HG03280 (cell line): ENCODE measurements around the gene SH3BP1.

ENCODE experiments used
- ATAC-seq: cut with Tn5 transposase; IDR thresholded peaks from one replicate; pipeline ENCODE4 v1.9.1; 2021; ENCODE audit warnings: mild to moderate bottlenecking, moderate library complexity; ENCODE audit not compliant: unreplicated experiment

Gene SH3BP1

DNA sequence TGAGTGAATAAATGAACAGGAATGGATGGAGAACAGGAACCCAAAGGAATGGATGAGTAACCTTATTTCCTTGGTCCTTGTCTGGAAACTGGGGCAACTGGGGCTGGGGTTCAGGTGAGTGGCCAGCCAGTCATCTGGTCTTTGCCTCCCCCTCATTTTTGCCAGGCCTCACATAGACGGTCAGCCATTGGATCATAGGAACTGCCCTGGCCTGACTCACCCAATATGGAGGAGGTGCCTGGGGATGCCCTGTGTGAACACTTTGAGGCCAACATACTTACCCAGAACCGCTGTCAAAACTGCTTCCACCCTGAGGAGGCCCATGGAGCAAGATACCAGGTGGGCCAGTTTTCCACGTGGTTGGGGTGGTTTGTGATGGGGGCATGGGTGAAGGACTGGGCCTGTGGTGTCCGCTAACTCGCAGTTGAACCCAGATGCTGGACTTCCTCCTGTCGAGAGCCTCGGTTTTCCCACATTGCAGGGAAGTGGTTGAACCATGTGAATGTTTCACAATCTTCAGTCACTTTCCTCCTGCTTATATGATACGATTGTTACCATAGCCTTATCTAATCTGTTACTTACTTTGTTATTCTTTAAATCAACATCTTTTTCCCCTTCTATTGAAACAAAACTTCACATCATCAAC is 61.8 kb downstream of the SH3BP1 start:
- no peak for ATAC-seq

DNA sequence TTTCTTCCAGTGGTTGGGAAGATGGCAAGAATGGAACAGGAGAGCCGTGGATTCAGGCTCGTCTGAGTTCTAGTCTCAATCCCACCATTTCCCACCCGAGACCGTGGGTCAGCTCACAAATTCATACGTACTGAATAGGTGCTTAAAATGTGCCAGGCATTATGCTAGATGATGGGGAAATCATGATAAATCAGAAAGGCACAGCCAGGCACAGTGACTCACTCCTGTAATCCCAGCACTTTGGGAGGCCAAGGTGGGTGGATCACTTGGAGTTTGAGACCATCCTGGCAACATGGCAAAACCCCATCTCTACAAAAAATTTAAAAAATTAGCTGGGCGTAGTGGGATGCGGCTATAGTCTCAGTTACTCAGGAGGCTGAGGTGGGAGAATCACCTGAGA is 64.4 kb downstream of the SH3BP1 start:
- ATAC-seq: no peak

GRCh38 chr22:37704645-37705044 is 65.2 kb downstream of the SH3BP1 start:
- ATAC-seq: no peak

DNA sequence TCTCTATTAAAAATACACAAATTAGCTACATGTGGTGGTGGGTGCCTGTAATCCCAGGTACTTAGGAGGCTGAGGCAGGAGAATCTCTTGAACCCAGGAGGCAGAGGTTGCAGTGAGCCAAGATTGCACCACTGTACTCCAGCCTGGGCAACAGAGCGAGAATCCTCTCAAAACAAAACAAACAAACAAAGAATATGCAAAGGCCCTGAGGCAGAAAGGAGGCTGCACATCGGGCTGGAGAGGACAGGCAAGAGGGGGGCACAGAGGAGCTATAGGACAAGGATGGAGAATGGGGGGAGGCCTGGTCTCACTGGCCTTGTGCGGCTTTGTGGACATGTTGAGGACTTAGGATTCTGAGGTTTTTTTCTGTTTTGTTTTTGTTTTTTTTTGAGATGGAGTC is 65.7 kb downstream of the SH3BP1 start:
- ATAC-seq: no peak
